ENCODE data around the gene RHOB. TPM values are rescaled to one million over a fixed set of nuclear protein-coding genes. Genes with fewer than 3 reads are reported as not detected.

The RHOB gene
- polyA plus RNA-seq, 1 of the 3 experiments (the other 2 are of a cell fraction), result 50.3 TPM

GRCh38 chr2:20421988-20422370 is 24.9 kb upstream of the RHOB start:
- H3K4me3 ChIP-seq (ENCODE audit: low read depth in 2 of 2, low read length in 1 of 2), result no peak overlapping the region
- whole genome bisulfite sequencing (ENCODE audit: low lambda C conversion rate), result 52% methylated on average over 4 of the region's 7 CpGs
- H3K9ac ChIP-seq, result no peak overlapping the region
- peaks cover 25 to 32% of the 10 kb centered on the region in 2 experiments for H3K4me1 ChIP-seq (ENCODE audit: control insufficient read depth in 1 of 2, insufficient read depth in 2 of 2, low read depth in 1 of 2, low read length in 1 of 2)
- no peaks in the 10 kb centered on the region for H3K9me2 ChIP-seq
- H3F3A ChIP-seq (replicated peaks; ENCODE audit: insufficient read depth), result peaks cover 11% of the 10 kb centered on the region
- no peak for DNase-seq
- peak overlapping the region; percentile 40; the same call in 1 of the 2 replicates for H3K4me2 ChIP-seq
- ChIA-PET POLR2A (interaction anchor here (1.1 kb wide), 1 partner anchor 25 kb away, joined by 3 read pairs; the partner anchor contains the start of gene RHOB), CTCF (interaction anchor here (0.7 to 18.3 kb wide), 14 partner anchors 11 to 409 kb away, joined by 3 to 243 read pairs (median 5); partner anchors contain the start of genes HS1BP3 and MATN3)
- H3K36me3 ChIP-seq (replicated peaks in 1 of 2; ENCODE audit: control insufficient read depth in 1 of 2, insufficient read depth in 2 of 2, low read length in 1 of 2), result no peaks in the 10 kb centered on the region
- no peaks in the 10 kb centered on the region for H3K79me2 ChIP-seq (ENCODE audit: insufficient read depth)
- no peak overlapping the region for H3K27ac ChIP-seq (ENCODE audit: low read depth in 2 of 2, low read length in 1 of 2)
- H2AFZ ChIP-seq (ENCODE audit: low read depth), result no peak overlapping the region
- H3K9me3 ChIP-seq, result no peaks in the 10 kb centered on the region
- H3K27me3 ChIP-seq (ENCODE audit: insufficient read depth), result no peaks in the 10 kb centered on the region
- H4K20me1 ChIP-seq (ENCODE audit: insufficient read depth), result no peaks in the 10 kb centered on the region
- TF ChIP-seq FOSL2 (IDR thresholded peaks at IDR 0.05; ENCODE audit: borderline replicate concordance, low read depth) (peak; percentile 48; the same call in 1 of the 2 replicates), USF1 (IDR thresholded peaks at IDR 0.05; ENCODE audit: borderline replicate concordance, low read depth) (no peak; the same call in 1 of the 2 replicates), CHD2 (IDR thresholded peaks at IDR 0.05; ENCODE audit: low read length, partially characterized antibody) (no peak), YY1 (IDR thresholded peaks at IDR 0.05; ENCODE audit: low read depth) (0 out of 2 replicates have a peak, but pooled peaks have one; percentile 28), FOXJ3 (CRISPR knock-in tag; IDR thresholded peaks at IDR 0.05) (no peak), FOXM1 (IDR thresholded peaks at IDR 0.05; ENCODE audit: low read depth) (no peak), EP300 (IDR thresholded peaks at IDR 0.05; ENCODE audit: borderline replicate concordance in 1 of 2, low read depth in 1 of 2, low read length in 1 of 2) (peak in 1 of 2 experiments; percentile 65; a peak in 1 of 4 replicates), IRF3 (IDR thresholded peaks at IDR 0.05; ENCODE audit: low read depth, low read length) (no peak), RFX5 (IDR thresholded peaks at IDR 0.05; ENCODE audit: low read length) (no peak), GABPA (IDR thresholded peaks at IDR 0.05; ENCODE audit: low read depth) (no peak), CTCF (IDR thresholded peaks at IDR 0.05) (no peak), MEF2A (IDR thresholded peaks at IDR 0.05; ENCODE audit: borderline replicate concordance, low read depth) (no peak), NRF1 (IDR thresholded peaks at IDR 0.05; ENCODE audit: low read depth, low read length) (no peak), EZH2phosphoT487 (IDR thresholded peaks at IDR 0.05; ENCODE audit: borderline replicate concordance, low read depth) (no peak), GATA2 (CRISPR knock-in tag; IDR thresholded peaks at IDR 0.05) (no peak), ZBTB33 (IDR thresholded peaks at IDR 0.05; ENCODE audit: borderline replicate concordance, low read depth) (peak; percentile 33; the same call in 1 of the 2 replicates), ELF1 (IDR thresholded peaks at IDR 0.05) (no peak), TCF12 (IDR thresholded peaks at IDR 0.05) (peak; percentile 91)
- TF ChIP-seq, protein P1, sequence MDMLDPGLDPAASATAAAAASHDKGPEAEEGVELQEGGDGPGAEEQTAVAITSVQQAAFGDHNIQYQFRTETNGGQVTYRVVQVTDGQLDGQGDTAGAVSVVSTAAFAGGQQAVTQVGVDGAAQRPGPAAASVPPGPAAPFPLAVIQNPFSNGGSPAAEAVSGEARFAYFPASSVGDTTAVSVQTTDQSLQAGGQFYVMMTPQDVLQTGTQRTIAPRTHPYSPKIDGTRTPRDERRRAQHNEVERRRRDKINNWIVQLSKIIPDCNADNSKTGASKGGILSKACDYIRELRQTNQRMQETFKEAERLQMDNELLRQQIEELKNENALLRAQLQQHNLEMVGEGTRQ (IDR thresholded peaks at IDR 0.05; ENCODE audit: borderline replicate concordance, low read depth, low read length), result no peak
- TF ChIP-seq, protein P2, sequence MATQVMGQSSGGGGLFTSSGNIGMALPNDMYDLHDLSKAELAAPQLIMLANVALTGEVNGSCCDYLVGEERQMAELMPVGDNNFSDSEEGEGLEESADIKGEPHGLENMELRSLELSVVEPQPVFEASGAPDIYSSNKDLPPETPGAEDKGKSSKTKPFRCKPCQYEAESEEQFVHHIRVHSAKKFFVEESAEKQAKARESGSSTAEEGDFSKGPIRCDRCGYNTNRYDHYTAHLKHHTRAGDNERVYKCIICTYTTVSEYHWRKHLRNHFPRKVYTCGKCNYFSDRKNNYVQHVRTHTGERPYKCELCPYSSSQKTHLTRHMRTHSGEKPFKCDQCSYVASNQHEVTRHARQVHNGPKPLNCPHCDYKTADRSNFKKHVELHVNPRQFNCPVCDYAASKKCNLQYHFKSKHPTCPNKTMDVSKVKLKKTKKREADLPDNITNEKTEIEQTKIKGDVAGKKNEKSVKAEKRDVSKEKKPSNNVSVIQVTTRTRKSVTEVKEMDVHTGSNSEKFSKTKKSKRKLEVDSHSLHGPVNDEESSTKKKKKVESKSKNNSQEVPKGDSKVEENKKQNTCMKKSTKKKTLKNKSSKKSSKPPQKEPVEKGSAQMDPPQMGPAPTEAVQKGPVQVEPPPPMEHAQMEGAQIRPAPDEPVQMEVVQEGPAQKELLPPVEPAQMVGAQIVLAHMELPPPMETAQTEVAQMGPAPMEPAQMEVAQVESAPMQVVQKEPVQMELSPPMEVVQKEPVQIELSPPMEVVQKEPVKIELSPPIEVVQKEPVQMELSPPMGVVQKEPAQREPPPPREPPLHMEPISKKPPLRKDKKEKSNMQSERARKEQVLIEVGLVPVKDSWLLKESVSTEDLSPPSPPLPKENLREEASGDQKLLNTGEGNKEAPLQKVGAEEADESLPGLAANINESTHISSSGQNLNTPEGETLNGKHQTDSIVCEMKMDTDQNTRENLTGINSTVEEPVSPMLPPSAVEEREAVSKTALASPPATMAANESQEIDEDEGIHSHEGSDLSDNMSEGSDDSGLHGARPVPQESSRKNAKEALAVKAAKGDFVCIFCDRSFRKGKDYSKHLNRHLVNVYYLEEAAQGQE (IDR thresholded peaks at IDR 0.05; ENCODE audit: low read depth, low read length), result no peak
- TF ChIP-seq, protein P3, sequence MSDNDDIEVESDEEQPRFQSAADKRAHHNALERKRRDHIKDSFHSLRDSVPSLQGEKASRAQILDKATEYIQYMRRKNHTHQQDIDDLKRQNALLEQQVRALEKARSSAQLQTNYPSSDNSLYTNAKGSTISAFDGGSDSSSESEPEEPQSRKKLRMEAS (IDR thresholded peaks at IDR 0.05; ENCODE audit: low read depth), result peak; percentile 69

Data from SK-N-SH (cell line).